Mammary epithelial cell (primary cell): ENCODE results near the gene RCOR3.

Experiments
- EZH2 ChIP-seq: IDR thresholded peaks from 2 replicates; pipeline ENCODE4 v1.6.1; 2012; ENCODE audit warnings: low read length, inconsistent platforms, borderline replicate concordance
- TF ChIP-seq, protein P1 (sequence below), 2 donors: IDR thresholded peaks in 1 of 2; conservative IDR thresholded peaks in 1 of 2; 2 replicates each; pipeline ENCODE4 v1.5.1; 2011 to 2012; ENCODE audit warnings: inconsistent platforms in 2 of 2, low read length in 2 of 2, mild to moderate bottlenecking in 2 of 2, control low read depth in 1 of 2, low read depth in 1 of 2; ENCODE audit not compliant: insufficient read depth in 1 of 2; ENCODE audit errors: extremely low read depth in 1 of 2

GRCh38 chr1:211282023-211282373 lies 22.8 kb downstream of the RCOR3 start:
- TF ChIP-seq, protein P1, sequence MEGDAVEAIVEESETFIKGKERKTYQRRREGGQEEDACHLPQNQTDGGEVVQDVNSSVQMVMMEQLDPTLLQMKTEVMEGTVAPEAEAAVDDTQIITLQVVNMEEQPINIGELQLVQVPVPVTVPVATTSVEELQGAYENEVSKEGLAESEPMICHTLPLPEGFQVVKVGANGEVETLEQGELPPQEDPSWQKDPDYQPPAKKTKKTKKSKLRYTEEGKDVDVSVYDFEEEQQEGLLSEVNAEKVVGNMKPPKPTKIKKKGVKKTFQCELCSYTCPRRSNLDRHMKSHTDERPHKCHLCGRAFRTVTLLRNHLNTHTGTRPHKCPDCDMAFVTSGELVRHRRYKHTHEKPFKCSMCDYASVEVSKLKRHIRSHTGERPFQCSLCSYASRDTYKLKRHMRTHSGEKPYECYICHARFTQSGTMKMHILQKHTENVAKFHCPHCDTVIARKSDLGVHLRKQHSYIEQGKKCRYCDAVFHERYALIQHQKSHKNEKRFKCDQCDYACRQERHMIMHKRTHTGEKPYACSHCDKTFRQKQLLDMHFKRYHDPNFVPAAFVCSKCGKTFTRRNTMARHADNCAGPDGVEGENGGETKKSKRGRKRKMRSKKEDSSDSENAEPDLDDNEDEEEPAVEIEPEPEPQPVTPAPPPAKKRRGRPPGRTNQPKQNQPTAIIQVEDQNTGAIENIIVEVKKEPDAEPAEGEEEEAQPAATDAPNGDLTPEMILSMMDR (conservative IDR thresholded peaks at IDR 0.05 in 1 of 2, IDR thresholded peaks at IDR 0.05 in 1 of 2; ENCODE audit: extremely low read depth in 1 of 2, insufficient read depth in 1 of 2, low read depth in 1 of 2, low read length in 2 of 2), result no peak
- no peak for TF ChIP-seq EZH2
